Effector CD8-positive, alpha-beta T cell (primary cell): Measurements from ENCODE around the gene EFR3B.
"Not testable (repeated sequence)": the region's sequence is repeated elsewhere in the genome, so short reads cannot be mapped to it uniquely, and the experiment has no call there.

Experiments used
- DNase-seq: peaks from one replicate; lab custom pipeline; 2025; lab: John Stamatoyannopoulos, UW

EFR3B gene

GRCh38 chr2:25105336-25106085, 63.6 kb downstream of the EFR3B start:
- no peak for DNase-seq

- no peak for DNase-seq
These were observed 67.9 kb downstream of the EFR3B start for GRCh38 chr2:25109822-25110221.

GRCh38 chr2:25112113-25112512, 70.2 kb downstream of the EFR3B start:
- no peak for DNase-seq

- DNase-seq, result no peak
These were observed 73.5 kb downstream of the EFR3B start for GRCh38 chr2:25115249-25115883.

GRCh38 chr2:25115902-25116301, 74.0 kb downstream of the EFR3B start:
- no peak for DNase-seq

- no peak for DNase-seq
These were observed 75.1 kb downstream of the EFR3B start for GRCh38 chr2:25116956-25117355.

GRCh38 chr2:25119263-25119662, 77.4 kb downstream of the EFR3B start:
- DNase-seq, result no peak

- DNase-seq, result no peak
These were observed 80.5 kb downstream of the EFR3B start for GRCh38 chr2:25122367-25122766.

- no peak for DNase-seq
These were observed 81.8 kb downstream of the EFR3B start for GRCh38 chr2:25123682-25124081.

GRCh38 chr2:25125189-25125588, 83.3 kb downstream of the EFR3B start:
- no peak for DNase-seq

GRCh38 chr2:25125976-25126375, 84.1 kb downstream of the EFR3B start:
- no peak for DNase-seq

GRCh38 chr2:25127071-25127470, 85.2 kb downstream of the EFR3B start:
- not testable (repeated sequence) for DNase-seq

- no peak for DNase-seq
These were observed 85.8 kb downstream of the EFR3B start for GRCh38 chr2:25127646-25128045.

GRCh38 chr2:25129901-25130520, 88.1 kb downstream of the EFR3B start:
- DNase-seq, result no peak

GRCh38 chr2:25131253-25131566, 89.3 kb downstream of the EFR3B start:
- no peak for DNase-seq

- DNase-seq, result no peak
These were observed 89.9 kb downstream of the EFR3B start for GRCh38 chr2:25131567-25132298.

GRCh38 chr2:25132299-25132635, 90.4 kb downstream of the EFR3B start:
- no peak for DNase-seq

GRCh38 chr2:25132693-25133092, 90.8 kb downstream of the EFR3B start:
- no peak for DNase-seq

GRCh38 chr2:25140535-25140934, 98.7 kb downstream of the EFR3B start:
- DNase-seq, result not testable (repeated sequence)

- no peak for DNase-seq
These were observed 99.2 kb downstream of the EFR3B start for GRCh38 chr2:25141120-25141519.

GRCh38 chr2:25145803-25146202, 103.9 kb downstream of the EFR3B start:
- DNase-seq, result no peak

GRCh38 chr2:25146896-25147295, 105.0 kb downstream of the EFR3B start:
- DNase-seq, result no peak

- no peak for DNase-seq
These were observed 107.8 kb downstream of the EFR3B start for GRCh38 chr2:25149646-25150045.
